Measurements from ENCODE around the gene BRD3. TPM values are rescaled to one million over a fixed set of nuclear protein-coding genes. Genes with fewer than 3 reads are reported as not detected.
A peak's percentile ranks its signal among the peaks of the same experiment; 100 is the strongest.

Gene BRD3
- total RNA-seq, 1 donor from 2014 or later = 24.6 TPM

DNA sequence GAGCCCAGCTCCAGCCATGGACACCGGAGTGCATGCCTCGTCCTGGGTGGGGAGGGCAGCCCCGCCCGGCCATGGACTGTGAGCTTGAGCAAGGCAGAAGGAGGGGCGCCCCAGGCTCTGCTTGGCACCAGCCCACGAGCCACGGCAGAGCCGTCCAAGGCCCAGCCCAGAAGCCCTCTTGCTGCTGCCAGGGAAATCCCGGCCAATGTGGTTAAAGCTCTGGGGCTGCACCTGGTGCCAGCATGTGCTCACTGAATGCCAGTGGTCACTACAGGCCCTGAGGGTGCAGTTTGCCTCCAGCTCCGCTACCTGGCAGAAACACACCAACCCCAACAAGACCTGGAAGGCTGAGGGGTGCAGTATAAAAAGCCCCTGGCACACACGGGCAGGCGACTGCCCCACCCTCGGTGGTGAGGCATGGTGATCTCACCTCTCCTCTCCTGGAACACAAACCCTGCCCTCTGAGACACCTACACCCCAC is 11.8 kb downstream of the BRD3 start:
- ATAC-seq (peak; percentile 77), DNase-seq (ENCODE audit: low spot score) (peak; percentile 98)

DNA sequence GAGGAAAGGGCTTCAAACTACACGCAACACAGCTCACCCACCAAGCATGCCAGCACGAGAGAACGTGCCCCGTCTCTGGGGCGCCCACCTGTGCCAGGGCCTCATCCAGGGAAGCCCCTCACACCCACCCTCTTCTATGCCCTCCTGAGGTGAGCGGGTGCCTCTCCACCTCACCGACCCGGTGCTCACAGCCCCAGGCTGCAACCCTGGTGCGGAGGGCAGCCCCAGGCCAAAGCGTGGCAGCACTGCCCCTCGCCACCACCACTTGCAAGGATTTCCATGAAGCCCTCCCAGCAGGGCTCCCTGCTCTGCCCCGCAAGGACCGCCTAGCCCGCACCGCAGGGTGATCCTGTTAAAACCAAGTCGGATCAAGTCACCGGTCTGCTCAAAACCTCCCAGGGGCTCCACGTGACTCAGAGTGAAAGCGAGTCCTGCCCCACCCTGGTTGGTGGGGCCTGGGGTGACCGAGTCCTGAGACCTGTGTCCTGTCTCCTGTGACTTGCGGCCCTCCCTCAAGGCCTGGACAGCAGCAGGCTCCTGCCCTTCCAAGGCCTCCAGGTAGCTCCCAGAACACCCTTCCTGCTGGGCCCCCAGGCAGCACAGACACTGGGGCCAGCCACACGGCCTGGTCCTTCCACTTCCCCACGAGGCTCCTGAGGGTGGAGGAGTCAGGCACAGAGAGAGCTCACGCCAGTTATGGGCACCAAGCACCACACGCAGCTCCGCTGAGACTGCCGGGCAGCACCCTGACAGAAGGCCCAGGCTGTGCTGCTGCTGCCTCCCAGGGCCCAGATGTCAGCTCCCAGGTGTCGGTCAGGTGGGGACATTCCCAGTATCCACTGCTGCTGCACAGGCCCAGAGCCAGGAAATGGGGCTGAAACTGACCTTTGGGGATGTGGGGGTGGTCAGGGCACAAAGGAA is 12.7 kb downstream of the BRD3 start:
- DNase-seq (ENCODE audit: low spot score) (peak; percentile 89), ATAC-seq (peak; percentile 63)

DNA sequence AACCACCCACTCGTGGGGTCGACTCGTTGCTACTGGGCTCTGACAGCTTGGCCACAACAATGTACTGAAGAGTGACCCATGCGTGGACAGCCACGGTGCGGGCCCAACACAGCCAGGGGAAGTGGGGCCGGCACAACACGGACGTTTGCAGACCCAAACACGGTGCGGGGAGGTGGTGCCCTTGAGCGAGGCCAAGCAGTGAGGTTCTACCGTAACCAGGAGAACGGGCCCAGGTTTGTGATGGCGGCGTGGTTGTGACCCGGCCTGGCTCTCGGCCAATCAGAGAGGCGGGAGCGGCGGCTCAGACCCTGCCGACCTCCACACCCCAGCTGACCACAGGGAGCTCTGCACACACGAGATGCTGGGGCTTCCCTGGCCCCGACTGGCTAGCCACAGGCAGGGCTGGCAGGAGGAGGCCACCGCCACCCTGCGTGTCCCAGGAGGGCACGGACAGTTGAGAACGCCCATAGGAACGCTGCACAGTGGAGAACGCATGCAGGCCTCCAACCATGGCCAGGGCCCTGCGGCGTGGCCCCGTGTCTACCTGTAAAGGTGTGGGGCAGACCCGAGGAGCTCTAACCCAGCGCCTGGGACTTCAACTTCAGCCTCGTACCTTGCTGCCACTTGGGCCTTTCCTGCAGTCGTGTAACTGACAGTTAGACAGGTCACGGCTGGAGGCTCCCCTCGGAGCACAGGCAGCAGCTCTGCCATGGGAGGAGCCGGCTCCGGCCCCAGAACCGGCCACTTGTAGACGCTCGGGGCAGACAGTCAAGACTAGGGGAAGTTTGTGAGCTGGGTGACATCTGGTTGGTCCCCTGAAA is 13.7 kb downstream of the BRD3 start:
- ATAC-seq (no peak), DNase-seq (ENCODE audit: low spot score) (no peak)

DNA sequence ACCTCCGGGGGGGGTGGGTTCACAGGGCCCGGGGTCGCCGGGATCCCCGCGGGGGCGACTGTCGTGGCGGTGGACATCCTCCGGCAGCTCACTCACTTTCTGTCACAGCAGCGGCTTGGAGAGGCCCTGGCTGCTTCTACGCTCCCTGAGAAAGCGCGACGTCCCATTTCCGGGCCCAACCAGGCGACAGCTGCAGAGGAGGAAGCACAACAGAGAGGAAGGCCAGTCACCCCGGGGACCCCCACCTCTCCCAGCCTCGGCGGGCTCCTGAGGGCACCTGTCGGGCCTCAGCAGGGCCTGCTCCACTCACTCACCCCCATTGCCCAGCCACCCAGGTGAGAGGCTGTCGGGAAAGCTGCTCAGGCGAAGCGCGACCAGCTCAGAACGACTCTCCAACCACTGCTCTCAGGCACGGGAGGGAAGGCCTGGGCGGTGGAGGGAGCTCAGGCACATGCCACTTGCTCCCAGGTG is 14.4 kb downstream of the BRD3 start:
- DNase-seq (ENCODE audit: low spot score) (no peak), ATAC-seq (no peak)

DNA sequence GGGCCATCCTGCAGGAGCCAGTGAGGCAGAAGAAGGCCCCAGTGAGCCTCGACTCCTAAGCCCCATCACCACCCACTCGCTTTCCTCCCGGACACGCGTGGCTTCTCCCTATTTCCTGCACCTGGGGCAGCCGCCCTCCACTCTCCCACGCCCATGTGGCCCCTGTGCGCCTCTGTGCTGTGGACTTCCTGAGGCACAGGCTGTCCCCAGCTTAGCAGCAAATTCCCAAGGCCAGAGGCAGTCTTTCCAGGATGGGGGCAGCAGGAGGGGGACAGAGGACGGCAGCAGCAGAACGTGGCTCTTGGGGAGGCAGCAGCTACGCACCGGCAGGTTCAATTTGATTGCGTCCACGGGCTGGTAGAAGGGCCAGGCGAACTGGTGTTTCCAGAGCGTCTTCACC is 14.9 kb downstream of the BRD3 start:
- ATAC-seq (no peak), DNase-seq (ENCODE audit: low spot score) (no peak)

DNA sequence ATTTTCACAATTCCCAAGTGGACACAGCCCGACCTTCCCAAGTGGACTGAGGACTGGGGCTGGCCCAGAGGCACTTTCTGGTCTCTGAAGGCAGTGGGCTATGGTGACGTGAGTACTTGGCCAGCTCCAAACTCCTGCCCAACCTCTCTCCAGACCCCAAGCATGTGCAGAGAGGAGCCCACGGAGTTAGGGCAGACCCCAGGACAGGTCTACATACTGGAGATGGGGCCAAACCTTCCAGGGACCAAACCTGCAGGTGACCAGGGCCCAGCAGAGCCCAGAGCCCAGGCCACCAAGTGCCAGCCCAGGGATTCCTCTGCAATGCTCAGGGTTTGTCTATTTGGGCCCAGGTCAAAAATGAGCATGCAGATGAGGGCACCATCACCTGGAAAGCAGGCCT is 15.3 kb downstream of the BRD3 start:
- DNase-seq (ENCODE audit: low spot score) = no peak
- ATAC-seq = no peak

DNA sequence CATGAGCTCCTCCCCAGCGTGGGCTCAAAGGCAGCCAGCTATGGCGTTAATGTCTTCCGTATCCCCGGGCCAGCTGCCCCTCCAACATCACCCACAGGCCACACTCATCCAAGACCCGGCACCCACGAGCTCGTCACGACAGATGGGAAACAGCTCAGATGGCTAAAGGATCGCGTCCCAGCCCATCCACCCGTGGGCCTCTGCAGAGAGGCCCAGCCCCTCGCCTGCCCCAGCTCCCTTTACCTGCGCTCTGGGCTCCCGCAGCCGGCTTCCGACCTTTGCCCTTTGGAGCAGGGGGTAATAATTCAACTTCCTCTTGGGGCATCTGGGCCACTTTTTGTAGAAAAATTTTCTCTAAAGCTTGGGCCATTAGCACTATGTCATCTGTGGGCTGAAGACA is 16.5 kb downstream of the BRD3 start:
- ATAC-seq = no peak
- DNase-seq (ENCODE audit: low spot score) = no peak

DNA sequence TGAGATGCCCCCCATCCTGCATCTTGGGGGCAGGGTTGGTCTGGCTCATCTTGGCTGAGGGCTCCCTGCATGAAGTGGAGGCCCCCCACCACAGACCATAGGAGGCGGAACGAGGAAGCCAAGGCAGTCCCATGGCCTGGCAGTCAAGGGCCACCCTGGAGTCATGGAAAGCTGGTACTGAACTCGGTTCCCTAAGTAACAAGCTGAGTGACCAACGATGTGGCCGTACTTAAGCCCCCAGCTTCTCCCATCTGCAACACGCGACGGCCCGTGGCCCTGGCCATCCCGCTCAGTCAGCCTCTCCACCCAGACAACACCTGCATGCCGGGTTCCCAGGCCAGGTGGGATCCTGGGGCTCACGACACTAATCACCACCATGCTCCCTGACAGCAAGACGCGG is 17.1 kb downstream of the BRD3 start:
- ATAC-seq (no peak), DNase-seq (ENCODE audit: low spot score) (no peak)

DNA sequence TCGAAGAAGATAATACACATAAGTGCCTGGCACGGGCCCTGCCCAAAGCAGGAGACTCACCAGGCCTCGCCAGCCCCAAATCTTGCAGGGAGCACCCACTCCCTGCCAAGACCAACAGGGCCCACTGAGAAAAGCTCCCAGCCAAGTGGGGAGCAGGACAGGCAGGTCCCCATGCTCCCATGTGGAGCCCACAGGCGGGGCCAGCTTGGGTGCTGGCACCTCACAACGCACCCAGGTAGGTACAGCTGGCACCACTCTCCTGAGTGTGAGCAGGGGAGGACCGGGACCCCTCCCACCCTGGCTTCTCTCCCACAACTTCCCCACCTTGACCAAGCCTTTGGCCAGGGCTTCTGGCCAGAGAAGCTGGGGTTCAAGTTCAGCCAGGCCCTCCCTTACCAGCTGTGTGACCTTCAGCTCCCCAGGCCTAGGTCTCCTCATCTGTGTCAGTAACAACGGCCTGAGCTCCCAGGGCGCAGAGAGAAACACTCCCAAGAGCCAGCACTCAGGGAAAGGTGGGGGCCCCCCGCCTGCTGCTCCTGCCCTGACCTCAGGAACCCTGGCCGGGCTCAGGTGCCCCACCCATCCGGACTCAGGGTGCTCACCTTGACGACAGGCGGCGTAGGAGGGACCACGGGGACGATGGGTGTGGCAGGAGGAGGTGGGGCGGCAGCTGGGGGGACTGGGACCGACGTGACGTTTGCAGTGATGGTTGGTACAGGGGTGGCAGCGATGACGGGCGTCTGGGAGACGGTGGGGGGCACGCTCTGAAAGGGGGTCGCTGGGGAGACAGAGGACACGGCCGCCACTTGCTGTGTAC is 17.8 kb downstream of the BRD3 start:
- DNase-seq (ENCODE audit: low spot score) (no peak), ATAC-seq (no peak)

DNA sequence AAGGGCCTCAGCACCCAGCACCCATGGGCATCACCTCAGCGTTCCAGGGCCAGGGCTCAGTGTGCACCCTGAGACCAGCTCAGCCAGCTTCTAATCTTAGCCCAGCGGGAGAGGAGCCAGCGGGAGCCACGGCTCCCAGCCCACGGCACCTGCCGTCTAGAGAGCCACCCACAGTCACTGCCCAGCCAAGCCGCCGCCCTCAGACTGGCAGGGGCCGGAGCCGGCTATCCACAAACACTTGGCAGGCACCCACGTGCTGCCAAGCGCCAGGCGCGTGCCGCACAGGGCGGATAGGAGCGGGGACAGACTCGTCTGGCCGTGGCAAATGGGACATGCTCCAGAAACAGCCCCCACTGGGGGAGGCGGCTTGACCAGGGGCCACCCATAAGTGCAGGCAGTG is 18.6 kb downstream of the BRD3 start:
- DNase-seq (ENCODE audit: low spot score) = peak; percentile 93
- ATAC-seq = peak; percentile 78

DNA sequence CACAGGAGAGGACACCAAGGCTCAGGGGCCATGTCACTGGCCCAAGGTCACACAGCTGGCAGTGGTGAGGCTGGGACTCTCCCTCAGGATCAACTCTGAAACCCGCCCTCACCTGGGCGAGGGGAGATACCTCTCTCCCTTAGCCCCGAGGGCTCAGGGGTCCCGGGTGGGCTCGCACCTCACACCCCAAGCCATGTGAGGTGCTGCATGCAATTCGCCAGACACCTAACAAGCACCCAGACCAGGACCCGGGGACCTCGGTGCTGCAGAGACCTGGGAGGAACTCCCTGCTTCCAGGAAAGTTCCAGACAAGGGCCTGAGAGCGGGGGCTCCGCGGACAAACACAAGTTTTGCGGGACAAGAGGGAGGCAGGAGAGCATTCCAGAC is 19.3 kb downstream of the BRD3 start:
- DNase-seq (ENCODE audit: low spot score) (no peak), ATAC-seq (no peak)

DNA sequence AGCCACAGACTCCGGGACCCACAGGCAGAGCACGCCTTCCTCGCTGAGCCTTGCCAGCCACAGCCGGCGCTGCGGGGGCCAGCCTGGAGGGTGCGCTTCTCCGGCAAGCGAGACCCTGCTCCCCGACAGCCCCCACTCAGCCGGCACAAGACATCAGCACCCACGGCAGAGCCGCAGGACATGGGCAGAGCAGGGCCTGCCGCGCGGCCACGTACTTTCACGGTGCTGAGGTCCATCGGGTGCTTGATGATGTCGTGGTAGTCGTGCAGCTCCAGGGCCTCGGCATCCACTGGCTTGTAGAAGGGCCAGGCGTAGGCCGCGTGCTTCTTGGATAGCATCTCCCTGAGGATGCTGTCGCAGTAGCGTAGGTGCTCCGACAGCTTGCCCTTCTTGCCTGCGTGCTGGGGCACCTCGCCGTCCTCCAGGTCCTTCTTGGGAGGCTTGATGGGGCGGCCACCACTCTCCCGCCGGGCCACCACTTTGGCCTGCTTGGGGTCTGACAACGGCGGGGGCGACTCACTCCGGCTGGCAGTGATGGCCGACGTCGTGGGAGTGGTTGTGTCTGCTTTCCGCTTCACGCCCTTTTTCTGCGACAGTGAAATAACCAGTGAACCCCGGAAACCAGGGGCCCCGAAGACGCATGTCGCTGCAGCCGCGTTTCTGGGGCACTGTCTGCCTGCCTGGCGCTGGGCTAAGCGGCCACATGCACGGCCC is 19.8 kb downstream of the BRD3 start:
- no peak for ATAC-seq
- no peak for DNase-seq (ENCODE audit: low spot score)

DNA sequence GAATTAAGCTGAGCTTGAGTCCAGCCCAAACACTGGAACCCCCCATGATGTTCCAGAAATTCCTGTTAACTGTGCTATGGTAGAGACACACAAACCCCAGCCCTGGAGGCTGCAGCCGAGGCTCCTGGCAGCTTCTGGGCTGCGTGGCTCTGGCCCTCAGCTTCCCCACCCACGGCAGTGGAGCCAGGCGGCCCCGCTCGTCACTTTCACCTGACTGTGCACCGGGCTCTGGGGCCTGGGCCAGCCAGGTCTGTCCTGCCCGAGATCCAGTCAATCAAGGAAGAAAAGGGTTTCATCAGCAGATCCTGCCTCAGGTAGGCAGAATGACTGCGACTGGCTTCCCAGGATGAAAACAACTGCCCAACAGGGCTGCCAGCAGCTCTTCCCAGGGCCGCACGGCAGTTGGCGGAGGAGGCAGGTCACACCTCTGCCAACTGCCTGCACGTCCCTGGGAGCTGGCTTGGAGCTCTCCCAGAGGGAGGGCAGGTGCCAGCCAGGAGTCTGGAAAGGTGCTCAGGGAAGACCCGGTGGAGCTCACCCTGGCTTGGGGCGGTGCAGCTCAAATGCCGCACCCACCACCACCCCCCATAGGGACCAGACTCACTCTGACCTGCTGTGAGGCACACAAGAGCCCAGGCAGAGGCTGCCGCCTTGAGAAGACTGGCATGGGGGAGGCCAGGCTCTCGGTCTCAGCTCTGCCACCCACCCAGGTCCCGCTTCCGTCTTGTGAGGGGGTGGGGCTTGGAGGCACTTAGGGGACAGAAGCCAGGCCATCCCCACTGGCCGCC is 20.7 kb downstream of the BRD3 start:
- DNase-seq (ENCODE audit: low spot score) = peak; percentile 85
- ATAC-seq = peak; percentile 76

DNA sequence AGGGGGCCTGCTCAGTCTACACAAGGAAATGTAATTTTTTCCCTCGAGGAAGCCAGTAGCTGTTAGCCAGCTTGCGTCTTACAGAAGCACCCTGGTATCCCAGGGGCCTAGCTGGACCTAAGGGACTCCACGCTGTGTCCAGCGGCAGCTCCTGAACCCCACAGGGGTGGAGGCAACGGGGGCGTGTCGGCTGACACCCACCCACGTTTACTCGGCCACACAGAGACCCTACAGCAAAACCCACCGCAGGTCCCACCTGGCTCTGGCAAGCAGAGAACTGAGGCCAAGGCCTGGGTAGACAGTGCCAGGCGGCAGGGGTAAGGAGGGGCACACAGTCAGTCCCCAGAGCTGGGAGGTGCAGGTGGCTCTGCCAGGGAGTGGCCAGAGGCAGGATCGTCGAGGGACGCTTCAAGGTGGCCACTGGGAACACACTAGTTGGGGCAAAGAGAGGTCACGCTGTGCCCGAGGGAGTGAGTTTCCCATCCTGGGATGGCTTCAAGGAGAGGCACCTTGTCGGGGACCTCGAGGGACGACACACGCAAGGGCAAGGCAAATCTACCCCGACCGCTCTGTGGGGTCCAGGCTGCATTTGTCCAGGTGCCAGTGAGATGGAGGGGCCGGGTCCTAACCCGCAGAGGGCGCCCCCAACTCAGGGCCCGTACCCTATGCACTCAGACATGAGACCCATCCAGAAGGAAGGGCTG is 21.8 kb downstream of the BRD3 start:
- no peak for ATAC-seq
- DNase-seq (ENCODE audit: low spot score) = no peak

DNA sequence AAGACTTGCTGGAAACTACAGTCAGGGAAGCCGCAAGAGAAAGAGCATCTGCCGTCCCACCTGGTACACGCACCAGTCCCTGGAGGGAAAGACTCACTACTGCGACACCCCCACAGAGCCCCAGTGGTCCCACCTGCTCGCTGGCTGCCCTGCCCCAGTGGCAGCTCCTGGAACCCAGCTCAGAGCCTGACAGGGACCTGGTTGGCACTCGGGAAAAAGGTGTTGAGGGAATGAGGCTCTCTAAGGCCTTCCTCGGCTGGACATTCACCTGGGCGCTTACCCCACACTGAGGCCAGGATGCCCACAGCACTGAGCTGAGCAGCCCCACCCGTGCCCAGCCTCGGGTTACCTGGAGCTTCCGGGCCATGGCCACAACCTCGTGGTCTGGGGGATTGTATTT is 22.9 kb downstream of the BRD3 start:
- ATAC-seq (no peak), DNase-seq (ENCODE audit: low spot score) (no peak)

DNA sequence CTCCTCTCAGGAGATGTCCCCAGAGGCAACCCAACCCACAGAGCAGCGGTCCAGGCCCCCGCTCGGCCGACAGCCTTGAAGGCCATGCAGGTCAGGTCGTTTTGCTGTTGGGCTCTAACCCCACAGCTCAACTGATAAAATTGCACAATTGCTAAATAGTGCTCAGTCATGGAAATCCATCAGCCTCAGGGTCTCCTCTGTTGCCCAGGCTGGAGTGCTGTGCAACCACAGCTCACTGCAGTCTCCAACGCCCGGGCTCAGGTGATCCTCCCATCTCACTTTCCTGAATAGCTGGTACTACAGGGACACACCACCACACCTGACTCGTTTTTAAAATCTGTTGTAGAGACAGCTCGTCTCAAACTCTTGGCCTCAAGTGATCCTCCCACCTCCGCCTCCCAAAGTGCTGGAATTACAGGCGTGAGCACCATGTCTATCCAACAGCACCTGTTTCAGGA is 24.3 kb downstream of the BRD3 start:
- DNase-seq (ENCODE audit: low spot score) (no peak), ATAC-seq (peak; percentile 50)

DNA sequence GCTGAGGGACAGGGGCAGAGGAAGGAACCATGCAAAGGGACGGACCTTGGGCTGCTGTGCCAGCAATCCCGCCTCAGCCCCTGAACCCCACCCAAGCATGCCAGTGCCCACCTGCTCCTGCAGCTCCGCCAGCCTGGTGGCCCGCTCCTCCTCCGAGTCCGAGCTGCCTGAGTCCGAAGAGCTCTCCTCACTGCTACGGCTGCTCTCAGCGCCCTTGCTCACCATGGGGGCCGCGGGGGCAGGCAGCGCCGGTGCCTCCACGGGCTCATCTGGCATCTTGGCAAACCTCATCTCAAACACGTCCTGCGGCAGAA is 26.2 kb downstream of the BRD3 start:
- ATAC-seq (no peak), DNase-seq (ENCODE audit: low spot score) (no peak)

DNA sequence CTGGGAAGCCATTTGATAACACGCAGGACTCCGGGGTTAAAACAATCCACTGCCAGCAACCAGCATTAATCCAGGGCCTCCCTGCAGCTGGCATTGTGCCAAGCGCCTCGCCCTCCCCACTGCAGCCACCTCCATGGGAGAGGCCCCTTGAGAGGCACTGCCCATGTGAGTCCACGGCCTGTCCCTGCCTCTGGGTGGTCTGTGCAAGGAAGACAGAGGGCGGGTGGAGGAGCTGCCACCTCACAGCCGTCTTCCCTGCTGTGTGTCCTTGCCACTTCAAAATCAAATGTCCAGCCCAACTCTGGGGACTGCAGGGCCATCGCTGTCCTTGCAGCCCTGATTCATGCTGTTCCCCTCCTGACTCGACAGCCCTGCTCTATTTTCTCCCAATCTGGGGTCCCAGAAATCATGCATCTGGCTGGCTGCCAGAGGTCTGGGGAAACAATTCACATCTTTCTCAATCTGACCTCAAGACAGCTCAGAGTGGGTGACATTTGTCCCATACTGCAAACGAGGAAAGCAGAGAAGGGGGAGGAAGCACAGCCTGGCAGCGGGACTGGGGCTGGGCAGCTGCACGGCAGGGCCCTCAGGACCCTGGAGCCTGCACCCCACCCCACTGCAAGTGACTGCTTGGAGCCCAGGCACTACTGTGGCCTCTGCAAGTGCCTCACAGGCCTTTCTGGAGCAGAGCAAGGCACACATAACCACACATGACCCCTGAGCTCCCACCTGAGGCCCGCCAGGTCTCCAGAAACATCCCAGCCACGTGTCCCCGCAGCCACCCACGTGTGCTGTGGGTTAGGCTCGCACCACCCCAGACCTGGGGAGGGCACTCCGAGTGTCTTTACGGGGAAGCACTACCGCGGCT is 26.8 kb downstream of the BRD3 start:
- no peak for ATAC-seq
- DNase-seq (ENCODE audit: low spot score) = no peak

Measured in left lobe of liver (tissue), 2 donors.